ENCODE results near the gene TRAPPC2B.
A peak's percentile ranks its signal among the peaks of the same experiment; 100 is the strongest.

Gene TRAPPC2B

GRCh38 chr19:57334191-57334590 lies 29.2 kb upstream of the TRAPPC2B start:
- no peak for DNase-seq
- Histone ChIP-seq H3K27ac (ENCODE audit: insufficient read depth, low read length, poor library complexity, severe bottlenecking) (no peak overlapping the region), H3K4me3 (ENCODE audit: insufficient read depth, low read depth, low read length, poor library complexity, severe bottlenecking) (no peak overlapping the region), H3K4me1 (ENCODE audit: control insufficient read depth, insufficient read depth, low read length, poor library complexity, severe bottlenecking) (peaks cover 4% of the 10 kb centered on the region), H3K9me3 (ENCODE audit: control insufficient read depth, low read length) (no peaks in the 10 kb centered on the region), H3K27me3 (replicated peaks; ENCODE audit: control insufficient read depth, insufficient read depth, low read length, poor library complexity, severe bottlenecking) (no peaks in the 10 kb centered on the region), H3K36me3 (ENCODE audit: control insufficient read depth, insufficient read depth, low read length) (no peaks in the 10 kb centered on the region)

- Histone ChIP-seq H3K4me1 (ENCODE audit: control insufficient read depth, insufficient read depth, low read length, poor library complexity, severe bottlenecking) (no peaks in the 10 kb centered on the region), H3K4me3 (ENCODE audit: insufficient read depth, low read depth, low read length, poor library complexity, severe bottlenecking) (no peak overlapping the region), H3K9me3 (ENCODE audit: control insufficient read depth, low read length) (no peaks in the 10 kb centered on the region), H3K36me3 (ENCODE audit: control insufficient read depth, insufficient read depth, low read length) (no peaks in the 10 kb centered on the region), H3K27me3 (replicated peaks; ENCODE audit: control insufficient read depth, insufficient read depth, low read length, poor library complexity, severe bottlenecking) (no peaks in the 10 kb centered on the region), H3K27ac (ENCODE audit: insufficient read depth, low read length, poor library complexity, severe bottlenecking) (no peak overlapping the region)
- no peak for DNase-seq
These were observed 24.5 kb upstream of the TRAPPC2B start for GRCh38 chr19:57338877-57339276.

DNA sequence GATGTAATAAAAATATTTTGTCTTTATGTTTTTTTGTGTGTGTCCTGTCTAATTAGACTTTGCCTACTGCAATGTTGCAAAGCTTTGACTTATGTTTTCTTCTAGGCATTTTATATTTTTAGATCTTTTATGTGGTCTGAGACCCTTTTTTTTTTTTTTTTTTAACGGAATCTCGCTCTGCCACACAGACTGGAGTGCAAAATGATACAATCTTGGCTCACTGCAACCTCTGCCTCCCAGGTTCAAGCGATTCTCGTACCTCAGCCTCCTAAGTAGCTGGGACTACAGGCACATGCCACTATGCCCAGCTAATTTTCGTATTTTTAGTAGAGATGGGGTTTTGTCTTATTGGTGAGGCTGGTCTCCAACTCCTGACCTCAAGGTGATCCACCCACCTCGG lies 20.8 kb upstream of the TRAPPC2B start:
- Histone ChIP-seq H3K4me3 (ENCODE audit: insufficient read depth, low read depth, low read length, poor library complexity, severe bottlenecking) (no peak overlapping the region), H3K4me1 (ENCODE audit: control insufficient read depth, insufficient read depth, low read length, poor library complexity, severe bottlenecking) (no peaks in the 10 kb centered on the region), H3K27me3 (replicated peaks; ENCODE audit: control insufficient read depth, insufficient read depth, low read length, poor library complexity, severe bottlenecking) (no peaks in the 10 kb centered on the region), H3K27ac (ENCODE audit: insufficient read depth, low read length, poor library complexity, severe bottlenecking) (no peak overlapping the region), H3K9me3 (ENCODE audit: control insufficient read depth, low read length) (no peaks in the 10 kb centered on the region), H3K36me3 (ENCODE audit: control insufficient read depth, insufficient read depth, low read length) (no peaks in the 10 kb centered on the region)
- no peak for DNase-seq

DNA sequence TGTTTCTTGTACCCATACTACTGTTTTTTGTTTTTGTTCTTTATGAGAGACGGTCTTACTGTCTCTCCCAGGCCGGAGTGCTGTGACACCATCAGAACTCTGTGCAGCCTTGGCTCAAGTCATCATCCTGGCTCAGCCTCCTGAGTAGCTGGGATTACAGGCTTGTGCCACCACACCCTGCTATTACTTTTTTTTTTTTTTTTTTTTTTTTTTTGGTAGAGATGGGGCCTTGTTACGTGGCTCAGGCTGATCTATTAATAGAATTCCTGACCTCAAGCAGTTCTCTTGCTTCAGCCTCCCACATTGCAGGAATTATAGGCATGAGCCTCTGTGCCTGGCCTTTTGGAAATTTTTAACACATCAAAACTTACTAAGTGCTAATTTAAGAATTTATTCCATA lies 15.2 kb upstream of the TRAPPC2B start:
- H3K27ac ChIP-seq (ENCODE audit: insufficient read depth, low read length, poor library complexity, severe bottlenecking), result no peak overlapping the region

GRCh38 chr19:57350877-57351805 lies 12.2 kb upstream of the TRAPPC2B start, which contains the start of gene ZNF304:
TSS of gene ZNF304 (plus strand) at chr19:57351271. CDS start at chr19:57351665, 394 bp downstream.
- Histone ChIP-seq H3K36me3 (ENCODE audit: control insufficient read depth, insufficient read depth, low read length) (peaks cover 29% of the 10 kb centered on the region), H3K9me3 (ENCODE audit: control insufficient read depth, low read length) (peaks cover 5% of the 10 kb centered on the region), H3K27me3 (replicated peaks; ENCODE audit: control insufficient read depth, insufficient read depth, low read length, poor library complexity, severe bottlenecking) (no peaks in the 10 kb centered on the region), H3K4me3 (ENCODE audit: insufficient read depth, low read depth, low read length, poor library complexity, severe bottlenecking) (peak within 1 kb of the TSS; percentile 81), H3K27ac (ENCODE audit: insufficient read depth, low read length, poor library complexity, severe bottlenecking) (peak within 1 kb of the TSS; percentile 57), H3K4me1 (ENCODE audit: control insufficient read depth, insufficient read depth, low read length, poor library complexity, severe bottlenecking) (peaks cover 10% of the 10 kb centered on the region)
- peak; percentile 57 to 78 (median 70) for DNase-seq

More for the DNA sequence above, 15.2 kb upstream of the TRAPPC2B start:
- Histone ChIP-seq H3K9me3 (ENCODE audit: control insufficient read depth, low read length) (no peaks in the 10 kb centered on the region), H3K27me3 (replicated peaks; ENCODE audit: control insufficient read depth, insufficient read depth, low read length, poor library complexity, severe bottlenecking) (no peaks in the 10 kb centered on the region), H3K4me1 (ENCODE audit: control insufficient read depth, insufficient read depth, low read length, poor library complexity, severe bottlenecking) (peaks cover 10% of the 10 kb centered on the region), H3K4me3 (ENCODE audit: insufficient read depth, low read depth, low read length, poor library complexity, severe bottlenecking) (no peak overlapping the region), H3K36me3 (ENCODE audit: control insufficient read depth, insufficient read depth, low read length) (no peaks in the 10 kb centered on the region)
- DNase-seq, result no peak

DNA sequence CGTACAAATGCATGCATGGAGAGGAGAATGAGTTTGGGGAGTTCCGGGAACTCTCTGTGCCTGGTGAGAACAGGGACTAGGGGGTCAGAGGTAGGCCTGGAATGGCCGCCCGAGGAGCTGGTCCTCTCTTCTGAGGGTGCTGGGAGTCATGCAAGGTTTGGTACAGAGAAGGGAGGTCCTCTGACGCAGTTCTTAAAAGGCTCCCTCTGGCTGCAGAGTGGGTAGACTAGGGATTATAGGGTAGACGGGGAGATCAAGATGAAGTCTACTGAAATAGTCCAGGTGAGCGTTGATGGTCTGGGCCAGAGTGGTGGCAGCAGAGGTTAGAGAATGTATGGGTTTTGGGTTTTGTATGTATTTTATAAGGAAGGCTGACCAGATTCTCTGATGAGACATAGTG lies 11.5 kb upstream of the TRAPPC2B start:
- Histone ChIP-seq H3K9me3 (ENCODE audit: control insufficient read depth, low read length) (peaks cover 8% of the 10 kb centered on the region), H3K27me3 (replicated peaks; ENCODE audit: control insufficient read depth, insufficient read depth, low read length, poor library complexity, severe bottlenecking) (no peaks in the 10 kb centered on the region), H3K4me1 (ENCODE audit: control insufficient read depth, insufficient read depth, low read length, poor library complexity, severe bottlenecking) (peaks cover 10% of the 10 kb centered on the region), H3K27ac (ENCODE audit: insufficient read depth, low read length, poor library complexity, severe bottlenecking) (no peak overlapping the region), H3K36me3 (ENCODE audit: control insufficient read depth, insufficient read depth, low read length) (peaks cover 36% of the 10 kb centered on the region), H3K4me3 (ENCODE audit: insufficient read depth, low read depth, low read length, poor library complexity, severe bottlenecking) (peak overlapping the region; percentile 81)
- DNase-seq, result no peak

DNA sequence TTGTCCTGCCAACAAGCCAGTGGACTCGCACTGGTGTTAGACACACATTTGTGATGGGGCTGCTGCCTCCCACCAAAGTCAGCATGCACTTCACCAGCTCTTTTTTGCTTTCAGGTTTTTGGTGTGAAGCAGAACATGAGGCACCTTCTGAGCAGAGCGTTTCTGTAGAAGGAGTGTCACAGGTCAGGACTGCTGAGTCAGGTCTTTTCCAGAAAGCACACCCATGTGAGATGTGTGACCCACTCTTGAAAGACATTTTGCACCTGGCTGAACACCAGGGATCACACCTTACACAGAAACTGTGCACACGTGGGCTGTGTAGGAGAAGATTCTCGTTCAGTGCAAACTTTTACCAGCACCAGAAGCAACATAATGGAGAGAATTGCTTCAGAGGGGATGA lies 7.4 kb upstream of the TRAPPC2B start:
- Histone ChIP-seq H3K4me1 (ENCODE audit: control insufficient read depth, insufficient read depth, low read length, poor library complexity, severe bottlenecking) (peaks cover 10% of the 10 kb centered on the region), H3K36me3 (ENCODE audit: control insufficient read depth, insufficient read depth, low read length) (peaks cover 40% of the 10 kb centered on the region), H3K27ac (ENCODE audit: insufficient read depth, low read length, poor library complexity, severe bottlenecking) (no peak overlapping the region), H3K27me3 (replicated peaks; ENCODE audit: control insufficient read depth, insufficient read depth, low read length, poor library complexity, severe bottlenecking) (no peaks in the 10 kb centered on the region), H3K4me3 (ENCODE audit: insufficient read depth, low read depth, low read length, poor library complexity, severe bottlenecking) (no peak overlapping the region), H3K9me3 (ENCODE audit: control insufficient read depth, low read length) (peaks cover 18% of the 10 kb centered on the region)
- no peak for DNase-seq

GRCh38 chr19:57357406-57357805 lies 5.9 kb upstream of the TRAPPC2B start:
- H3K9me3 ChIP-seq (ENCODE audit: control insufficient read depth, low read length), result peaks cover 18% of the 10 kb centered on the region

DNA sequence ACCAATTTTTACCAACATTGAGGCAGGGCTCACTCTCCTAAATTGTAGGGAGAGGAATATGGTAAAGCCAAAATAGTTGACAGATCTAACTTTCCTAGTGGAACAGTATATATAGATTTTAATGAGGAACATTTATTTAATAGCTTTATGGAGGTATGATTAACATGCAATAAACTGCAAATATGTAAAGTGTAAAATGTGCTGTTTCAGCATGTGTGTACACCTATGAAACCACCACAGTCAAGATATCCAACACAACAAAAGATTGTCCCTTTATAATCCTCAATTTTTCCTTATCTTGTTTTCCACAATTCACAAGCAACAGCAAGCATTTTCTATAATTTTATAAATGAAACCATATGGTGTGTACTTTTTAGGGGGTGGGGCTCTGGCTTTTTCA lies 4.1 kb upstream of the TRAPPC2B start:
- H3K27ac ChIP-seq (ENCODE audit: insufficient read depth, low read length, poor library complexity, severe bottlenecking), result no peak overlapping the region
- no peak for DNase-seq
- H3K4me3 ChIP-seq (ENCODE audit: insufficient read depth, low read depth, low read length, poor library complexity, severe bottlenecking), result no peak overlapping the region
- H3K36me3 ChIP-seq (ENCODE audit: control insufficient read depth, insufficient read depth, low read length), result peaks cover 29% of the 10 kb centered on the region
- no peaks in the 10 kb centered on the region for H3K27me3 ChIP-seq (replicated peaks; ENCODE audit: control insufficient read depth, insufficient read depth, low read length, poor library complexity, severe bottlenecking)
- H3K9me3 ChIP-seq (ENCODE audit: control insufficient read depth, low read length), result peaks cover 18% of the 10 kb centered on the region
- peaks cover 5% of the 10 kb centered on the region for H3K4me1 ChIP-seq (ENCODE audit: control insufficient read depth, insufficient read depth, low read length, poor library complexity, severe bottlenecking)

More at GRCh38 chr19:57357406-57357805, 5.9 kb upstream of the TRAPPC2B start:
- Histone ChIP-seq H3K4me3 (ENCODE audit: insufficient read depth, low read depth, low read length, poor library complexity, severe bottlenecking) (no peak overlapping the region), H3K27ac (ENCODE audit: insufficient read depth, low read length, poor library complexity, severe bottlenecking) (no peak overlapping the region), H3K36me3 (ENCODE audit: control insufficient read depth, insufficient read depth, low read length) (peaks cover 40% of the 10 kb centered on the region), H3K27me3 (replicated peaks; ENCODE audit: control insufficient read depth, insufficient read depth, low read length, poor library complexity, severe bottlenecking) (no peaks in the 10 kb centered on the region), H3K4me1 (ENCODE audit: control insufficient read depth, insufficient read depth, low read length, poor library complexity, severe bottlenecking) (peaks cover under 1% of the 10 kb centered on the region)
- DNase-seq, result no peak

- Histone ChIP-seq H3K27me3 (replicated peaks; ENCODE audit: control insufficient read depth, insufficient read depth, low read length, poor library complexity, severe bottlenecking) (no peaks in the 10 kb centered on the region), H3K4me1 (ENCODE audit: control insufficient read depth, insufficient read depth, low read length, poor library complexity, severe bottlenecking) (peaks cover 5% of the 10 kb centered on the region), H3K27ac (ENCODE audit: insufficient read depth, low read length, poor library complexity, severe bottlenecking) (peak overlapping the region; percentile 80)
These were observed 932 bp upstream of the TRAPPC2B start for GRCh38 chr19:57362419-57362818.

More at GRCh38 chr19:57362419-57362818, 932 bp upstream of the TRAPPC2B start:
- DNase-seq, result no peak
- no peaks in the 10 kb centered on the region for H3K36me3 ChIP-seq (ENCODE audit: control insufficient read depth, insufficient read depth, low read length)
- peaks cover 6% of the 10 kb centered on the region for H3K9me3 ChIP-seq (ENCODE audit: control insufficient read depth, low read length)
- no peak overlapping the region for H3K4me3 ChIP-seq (ENCODE audit: insufficient read depth, low read depth, low read length, poor library complexity, severe bottlenecking)
